Transverse colon (tissue), 4 donors: Measurements from ENCODE around the gene PTPRD. TPM values are rescaled to one million over a fixed set of nuclear protein-coding genes. Genes with fewer than 3 reads are reported as not detected.

Experiments
- DNase-seq: peaks from one replicate; pipeline ENCODE4 v3.0.0-alpha.2; 2019
- H3K27ac ChIP-seq, 4 donors: fragments of 200-600 bp; sonication (generic); 2 replicates each; pipeline ENCODE4 v1.5.1; 2016 to 2018; ENCODE audit warnings: inconsistent platforms in 4 of 4
- H3K27me3 ChIP-seq: fragments of 200-600 bp; sonication (generic); 2 replicates; pipeline ENCODE4 v1.5.1; 2017; ENCODE audit warnings: inconsistent platforms
- H3K36me3 ChIP-seq, 4 donors: fragments of 200-600 bp; sonication (generic); 2 replicates each; pipeline ENCODE4 v1.5.1; 2017 to 2019; ENCODE audit warnings: inconsistent platforms in 4 of 4
- H3K4me1 ChIP-seq, 4 donors: fragments of 200-600 bp; sonication (generic); 2 replicates each; pipeline ENCODE4 v1.5.1; 2017 to 2020; ENCODE audit warnings: inconsistent platforms in 4 of 4
- H3K4me3 ChIP-seq, 4 donors: fragments of 200-600 bp; sonication (generic); 1 replicate in 1 of 4; 2 replicates in 3 of 4; pipeline versions ENCODE4 v1.5.1 to v1.6.1; 2017 to 2019; ENCODE audit warnings: inconsistent platforms in 4 of 4
- H3K9me3 ChIP-seq, 2 donors: fragments of 200-600 bp; sonication (generic); 2 replicates each; pipeline ENCODE4 v1.5.1; 2017 to 2019; ENCODE audit warnings: inconsistent platforms in 2 of 2
- EP300 ChIP-seq: sonication (generic); formaldehyde crosslinking; IDR thresholded peaks from one replicate; pipeline ENCODE4 v1.6.1; 2017; ENCODE audit warnings: antibody characterized with exemption, low read depth
- POLR2A ChIP-seq: fragments of 450-650 bp; IDR thresholded peaks from one replicate; pipeline ENCODE4 v1.6.1; 2016; ENCODE audit warnings: antibody characterized with exemption, mild to moderate bottlenecking, moderate library complexity
- POLR2AphosphoS5 ChIP-seq, 3 donors: sonication (generic); formaldehyde crosslinking; IDR thresholded peaks; one replicate each; pipeline ENCODE4 v1.6.1; 2016; ENCODE audit warnings: antibody characterized with exemption in 3 of 3
- WGBS, 2 donors: methylation state at CpG; one replicate each; pipeline ENCODE4 v1.1.5; 2018; ENCODE audit warnings: low coverage in 1 of 2; 5-methylcytosine and 5-hydroxymethylcytosine counted together
- in situ Hi-C, 4 donors: fragments of 200-750 bp; cut with MboI; loops; one replicate each; pipeline versions ENCODE4 v1.15.0 to v1.15.1; 2017; ENCODE audit warnings: low sequenced_read_pairs in 3 of 4, low pct_ligation_motif_present in 1 of 4, low pct_unique_long_range_greater_than_20kb in 1 of 4
- intact Hi-C: fragments of 100-400 bp; cut with DNase I; formaldehyde crosslinking; loops from one replicate; pipeline ENCODE4 v1.15.1; 2023; ENCODE audit warnings: low total_unique reads
- total RNA-seq, 4 donors: library from RNA; depleted of rRNA; stranded (reverse); fragments of >200 nt; gene quantifications; one replicate each; pipeline ENCODE4 v1.1.0, GENCODE V29; 2016
- TF ChIP-seq, protein P1 (sequence below), 5 experiments: fragments of 200-600 bp in 3 of 5; fragments of 450-650 bp in 2 of 5; sonication (generic) in 3 of 5; IDR thresholded peaks; 1 replicate in 2 of 5; 2 replicates in 3 of 5; pipeline ENCODE4 v1.5.1; 2016 to 2017; ENCODE audit warnings: antibody characterized with exemption in 5 of 5, inconsistent platforms in 3 of 5, mild to moderate bottlenecking in 2 of 5, moderate library complexity in 1 of 5

Gene PTPRD
- total RNA-seq, 4 donors from 2014 or later, result 43.0 to 115 (median 79.1) TPM

DNA sequence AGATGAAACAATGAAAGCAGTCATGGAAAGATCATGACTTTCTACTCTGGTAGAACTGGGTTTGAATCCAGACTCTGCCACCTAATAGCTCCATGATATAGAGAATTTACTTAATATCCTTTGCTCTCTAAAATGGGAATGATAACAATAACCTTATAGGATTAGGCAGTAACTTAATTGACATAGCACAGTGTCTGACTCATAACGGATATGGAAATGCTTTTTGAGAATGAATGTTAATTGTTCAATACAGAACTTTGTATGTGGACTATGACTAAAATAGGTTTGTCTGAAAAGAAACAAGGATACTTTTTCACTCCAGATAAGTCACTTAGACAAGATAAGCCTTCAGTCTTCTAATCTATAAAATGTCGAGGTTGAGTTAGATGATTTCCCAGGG, 330.7 kb downstream of the PTPRD start:
- DNase-seq, result no peak
- TF ChIP-seq, protein P1, sequence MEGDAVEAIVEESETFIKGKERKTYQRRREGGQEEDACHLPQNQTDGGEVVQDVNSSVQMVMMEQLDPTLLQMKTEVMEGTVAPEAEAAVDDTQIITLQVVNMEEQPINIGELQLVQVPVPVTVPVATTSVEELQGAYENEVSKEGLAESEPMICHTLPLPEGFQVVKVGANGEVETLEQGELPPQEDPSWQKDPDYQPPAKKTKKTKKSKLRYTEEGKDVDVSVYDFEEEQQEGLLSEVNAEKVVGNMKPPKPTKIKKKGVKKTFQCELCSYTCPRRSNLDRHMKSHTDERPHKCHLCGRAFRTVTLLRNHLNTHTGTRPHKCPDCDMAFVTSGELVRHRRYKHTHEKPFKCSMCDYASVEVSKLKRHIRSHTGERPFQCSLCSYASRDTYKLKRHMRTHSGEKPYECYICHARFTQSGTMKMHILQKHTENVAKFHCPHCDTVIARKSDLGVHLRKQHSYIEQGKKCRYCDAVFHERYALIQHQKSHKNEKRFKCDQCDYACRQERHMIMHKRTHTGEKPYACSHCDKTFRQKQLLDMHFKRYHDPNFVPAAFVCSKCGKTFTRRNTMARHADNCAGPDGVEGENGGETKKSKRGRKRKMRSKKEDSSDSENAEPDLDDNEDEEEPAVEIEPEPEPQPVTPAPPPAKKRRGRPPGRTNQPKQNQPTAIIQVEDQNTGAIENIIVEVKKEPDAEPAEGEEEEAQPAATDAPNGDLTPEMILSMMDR (IDR thresholded peaks at IDR 0.05), result no peak
- TF ChIP-seq POLR2AphosphoS5 (IDR thresholded peaks at IDR 0.05), result no peak
- TF ChIP-seq EP300, result no peak
- TF ChIP-seq POLR2A, result no peak
- Histone ChIP-seq H3K9me3 (no peaks in the 10 kb centered on the region), H3K4me1 (no peaks in the 10 kb centered on the region), H3K27ac (no peak overlapping the region), H3K27me3 (no peaks in the 10 kb centered on the region), H3K4me3 (no peak overlapping the region), H3K36me3 (no peaks in the 10 kb centered on the region)
- in situ Hi-C loops, result no loop called here
- intact Hi-C loops, result no loop called here
- 75 to 87% methylated on average over 2 of the region's 2 CpGs for WGBS, 2 donors

DNA sequence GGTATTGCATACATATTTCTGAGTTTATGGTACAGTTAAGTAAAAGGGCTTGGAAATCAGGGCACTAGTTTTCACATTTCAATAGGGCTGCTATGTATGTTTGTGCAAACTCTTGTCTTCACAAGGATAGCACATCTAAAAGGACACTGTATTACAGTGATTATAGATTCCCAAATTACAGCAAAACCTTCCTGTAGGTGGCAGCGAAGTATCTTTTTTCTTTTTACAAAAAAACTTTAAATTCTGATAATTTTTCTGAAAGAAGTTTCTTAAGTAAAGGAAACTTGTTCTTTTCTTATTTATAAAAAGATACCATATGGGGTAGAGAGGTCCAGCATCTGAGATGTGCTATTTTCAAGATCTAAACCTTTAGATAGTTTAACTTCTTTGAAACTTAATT, 337.8 kb downstream of the PTPRD start:
- Histone ChIP-seq H3K27ac (no peak overlapping the region), H3K36me3 (no peaks in the 10 kb centered on the region), H3K27me3 (no peaks in the 10 kb centered on the region), H3K9me3 (no peaks in the 10 kb centered on the region), H3K4me1 (no peaks in the 10 kb centered on the region), H3K4me3 (no peak overlapping the region)
- in situ Hi-C loops (no loop called here), intact Hi-C loops (no loop called here)
- 33 to 56% methylated on average over 1 of the region's 1 CpG for WGBS, 2 donors
- DNase-seq, result no peak
- TF ChIP-seq POLR2AphosphoS5 (IDR thresholded peaks at IDR 0.05) (no peak), EP300 (no peak), POLR2A (no peak)
- TF ChIP-seq, protein P1 (IDR thresholded peaks at IDR 0.05), result no peak

DNA sequence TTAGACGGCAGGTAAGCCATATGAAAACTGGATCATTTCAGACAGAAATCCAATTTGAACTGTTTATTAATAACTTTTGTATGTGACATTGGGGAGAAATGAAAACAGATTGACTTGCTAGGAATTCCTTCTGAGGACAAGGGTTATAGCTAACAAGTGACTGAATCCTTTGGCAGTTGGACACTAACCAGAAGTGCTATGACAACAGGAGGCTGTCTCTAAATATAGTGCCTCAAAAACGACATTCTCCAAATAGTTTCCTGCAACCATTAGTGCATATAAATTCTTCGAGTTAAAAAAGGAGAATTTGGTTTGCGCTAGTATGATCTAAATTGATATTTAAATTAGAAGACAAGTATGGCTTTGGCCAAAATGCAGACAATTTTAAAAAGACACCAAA, 338.6 kb downstream of the PTPRD start:
- Histone ChIP-seq H3K27ac (no peak overlapping the region), H3K4me3 (no peak overlapping the region), H3K27me3 (no peaks in the 10 kb centered on the region), H3K9me3 (no peaks in the 10 kb centered on the region), H3K4me1 (no peaks in the 10 kb centered on the region), H3K36me3 (no peaks in the 10 kb centered on the region)
- 23 to 28% methylated on average over 4 of the region's 4 CpGs for WGBS, 2 donors
- in situ Hi-C loops (no loop called here), intact Hi-C loops (no loop called here)
- TF ChIP-seq EP300 (no peak), POLR2AphosphoS5 (IDR thresholded peaks at IDR 0.05) (no peak), POLR2A (no peak)
- TF ChIP-seq, protein P1 (IDR thresholded peaks at IDR 0.05), result no peak
- DNase-seq, result no peak

DNA sequence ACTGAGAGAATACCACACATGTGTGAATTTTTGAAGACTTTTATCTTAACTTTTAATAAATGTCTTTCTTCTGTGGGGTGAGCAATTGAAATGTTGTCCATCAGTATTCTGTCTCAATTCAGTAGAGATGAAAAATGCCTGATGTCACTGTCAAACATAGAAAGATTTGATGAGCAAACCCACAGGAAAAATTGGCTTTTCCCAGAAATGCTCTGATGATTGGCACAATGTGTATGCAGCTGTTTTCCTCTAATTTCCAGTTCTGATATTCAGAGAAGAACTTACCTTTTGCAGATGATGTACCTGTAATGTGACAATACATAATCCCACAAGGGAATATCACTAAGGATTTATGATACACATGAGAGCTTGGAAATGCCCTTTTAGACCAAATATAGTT, 340.0 kb downstream of the PTPRD start:
- Histone ChIP-seq H3K27ac (no peak overlapping the region), H3K9me3 (no peaks in the 10 kb centered on the region), H3K27me3 (no peaks in the 10 kb centered on the region), H3K36me3 (no peaks in the 10 kb centered on the region), H3K4me1 (no peaks in the 10 kb centered on the region), H3K4me3 (no peak overlapping the region)
- no peak for DNase-seq
- TF ChIP-seq, protein P1 (IDR thresholded peaks at IDR 0.05), result no peak
- TF ChIP-seq POLR2AphosphoS5 (IDR thresholded peaks at IDR 0.05) (no peak), EP300 (no peak), POLR2A (no peak)
- in situ Hi-C loops, result no loop called here
- intact Hi-C loops, result no loop called here
